Epithelial cell of esophagus (primary cell): ENCODE measurements around the gene JOSD1.

Experiments used
- DNase-seq: peaks from one replicate; pipeline ENCODE4 v3.0.0; 2010; ENCODE audit warnings: low read depth
- H3K4me3 ChIP-seq: 2 replicates; pipeline ENCODE4 v1.5.1; 2011; ENCODE audit warnings: mild to moderate bottlenecking, low read length, control low read depth
- CTCF ChIP-seq: IDR thresholded peaks from 2 replicates; pipeline ENCODE4 v1.5.1; 2011; ENCODE audit warnings: low read depth, mild to moderate bottlenecking, low read length, control low read depth, inconsistent platforms; ENCODE audit not compliant: insufficient read depth; ENCODE audit errors: missing control alignments

JOSD1 gene

DNA sequence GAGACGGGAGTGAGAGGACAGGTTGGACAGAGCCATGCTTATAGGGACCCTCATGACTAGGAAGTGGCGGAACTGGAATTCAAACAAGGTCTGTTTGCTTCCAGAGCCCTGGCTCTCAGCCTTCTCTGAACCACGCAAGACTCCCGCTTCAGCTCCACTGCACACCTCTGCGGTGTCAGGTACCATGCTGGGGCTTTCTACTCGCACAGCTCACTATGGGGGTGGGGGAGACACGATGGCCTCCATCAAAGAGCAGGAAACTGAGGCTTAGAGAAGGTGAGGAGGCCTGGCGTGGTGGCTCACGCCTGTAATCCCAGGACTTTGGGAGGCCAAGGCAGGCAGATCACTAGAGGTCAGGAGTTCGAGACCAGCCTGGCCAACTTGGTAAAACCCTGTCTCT lies 40.8 kb upstream of the JOSD1 start:
- no peak for DNase-seq
- no peak overlapping the region for H3K4me3 ChIP-seq
- no peak for TF ChIP-seq CTCF

DNA sequence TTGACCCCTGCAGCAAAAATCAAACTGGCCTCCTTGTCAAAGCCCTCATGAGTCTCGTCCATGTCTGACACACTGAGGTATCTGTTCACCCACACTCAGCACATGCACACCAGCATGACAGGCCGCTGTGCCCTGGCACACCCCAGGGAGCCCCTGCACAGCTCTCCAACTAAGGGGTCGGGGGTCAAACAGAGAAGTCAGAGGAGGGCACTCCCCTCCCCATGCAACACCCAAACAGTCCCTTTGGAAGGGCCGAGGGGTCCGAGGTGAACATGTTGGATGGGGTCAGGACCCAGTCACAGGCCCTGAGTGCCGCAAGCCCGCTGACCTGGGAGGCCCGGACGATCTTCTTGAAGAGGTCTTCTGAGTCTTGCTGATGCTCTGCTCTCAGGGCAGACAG lies 40.4 kb upstream of the JOSD1 start:
- no peak for TF ChIP-seq CTCF
- no peak overlapping the region for H3K4me3 ChIP-seq
- DNase-seq = no peak

DNA sequence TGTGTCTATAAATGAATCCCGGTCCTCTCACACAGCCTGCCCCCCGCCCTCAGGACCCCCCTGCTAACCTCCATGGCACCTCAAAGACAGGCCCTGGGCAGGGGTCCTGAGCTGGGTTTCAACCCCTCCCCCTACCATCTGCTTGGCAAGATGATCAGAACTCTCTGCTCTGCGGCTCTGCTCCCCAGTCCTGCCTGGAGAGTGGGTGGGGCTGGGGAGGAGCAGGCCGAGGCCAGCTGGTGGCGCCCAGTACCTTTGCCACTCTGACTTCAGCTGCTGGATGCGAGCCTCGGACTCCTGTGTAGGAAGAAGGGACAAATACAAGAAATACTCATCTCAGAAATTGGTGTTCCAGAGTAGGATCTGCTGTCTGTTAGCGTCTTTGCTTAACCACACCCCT lies 40.0 kb upstream of the JOSD1 start:
- DNase-seq = no peak
- TF ChIP-seq CTCF = no peak
- no peak overlapping the region for H3K4me3 ChIP-seq

DNA sequence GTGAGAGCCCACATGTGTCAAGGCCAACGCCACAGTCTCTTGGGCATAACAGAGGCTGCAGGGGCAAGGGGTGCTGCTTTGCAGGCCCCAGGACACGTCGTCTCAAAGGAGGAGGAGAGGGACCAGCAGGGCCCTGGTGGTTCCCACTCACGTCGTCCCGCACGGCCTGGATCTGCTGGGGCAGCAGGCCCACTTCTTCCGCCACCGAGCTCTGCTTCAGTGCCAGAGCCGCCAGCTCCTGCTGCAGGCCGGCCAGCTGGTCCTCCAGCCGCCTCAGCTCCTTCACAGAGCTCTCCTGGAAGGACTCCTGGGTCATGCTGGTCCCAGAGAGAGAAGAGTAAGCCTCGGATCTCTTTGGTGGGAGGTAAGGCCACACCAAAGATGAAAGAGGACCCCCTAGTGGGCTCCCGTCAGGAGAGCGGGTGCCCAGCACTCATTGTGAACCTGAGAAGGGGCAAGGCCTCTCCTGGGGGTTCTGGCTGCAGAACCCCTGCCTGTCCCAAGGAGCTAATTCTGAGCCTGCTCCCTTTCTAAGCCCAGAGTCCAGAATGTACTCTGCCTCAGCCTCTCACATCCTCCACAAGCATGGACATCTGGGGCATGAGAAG lies 39.5 kb upstream of the JOSD1 start:
- TF ChIP-seq CTCF = no peak

DNA sequence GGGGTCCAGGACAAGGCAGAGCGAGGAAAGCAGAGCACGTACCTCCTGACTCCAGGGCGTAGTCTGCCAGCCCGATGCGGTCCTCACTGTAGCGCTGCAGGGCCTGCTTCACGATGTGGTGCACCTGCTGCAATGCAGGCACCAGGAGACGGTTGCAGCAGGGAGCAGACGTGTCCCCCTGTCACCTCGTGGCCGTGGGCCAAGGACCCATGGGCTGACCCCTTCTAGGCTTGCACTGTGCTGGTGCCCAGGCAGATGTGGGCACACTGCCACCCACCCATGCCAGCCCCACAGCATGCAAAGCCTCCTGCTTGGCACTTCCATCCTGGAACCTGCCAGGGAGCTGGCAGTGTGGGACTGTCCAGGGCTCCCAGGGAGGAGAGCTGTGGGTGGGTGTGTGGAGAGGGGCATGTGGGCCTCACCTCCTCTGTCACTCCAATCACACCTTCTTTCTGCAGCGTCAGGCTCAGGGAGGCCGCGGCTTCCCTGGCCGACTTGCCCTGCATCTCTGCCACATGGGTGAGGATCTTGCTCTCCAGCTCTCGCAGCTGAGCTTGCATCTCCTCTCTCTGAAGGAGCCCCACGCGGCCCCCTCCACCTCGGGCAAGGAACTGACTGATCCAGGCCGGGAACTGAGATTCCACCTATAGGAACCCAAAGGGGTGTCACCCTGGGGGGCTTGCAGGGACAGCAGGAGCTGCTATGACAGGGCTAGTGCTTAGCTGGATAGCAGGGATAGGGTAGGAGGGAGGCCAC lies 38.7 kb upstream of the JOSD1 start:
- no peak overlapping the region for H3K4me3 ChIP-seq
- no peak for DNase-seq

More for the DNA sequence above, 39.5 kb upstream of the JOSD1 start:
- no peak for DNase-seq
- H3K4me3 ChIP-seq = no peak overlapping the region

DNA sequence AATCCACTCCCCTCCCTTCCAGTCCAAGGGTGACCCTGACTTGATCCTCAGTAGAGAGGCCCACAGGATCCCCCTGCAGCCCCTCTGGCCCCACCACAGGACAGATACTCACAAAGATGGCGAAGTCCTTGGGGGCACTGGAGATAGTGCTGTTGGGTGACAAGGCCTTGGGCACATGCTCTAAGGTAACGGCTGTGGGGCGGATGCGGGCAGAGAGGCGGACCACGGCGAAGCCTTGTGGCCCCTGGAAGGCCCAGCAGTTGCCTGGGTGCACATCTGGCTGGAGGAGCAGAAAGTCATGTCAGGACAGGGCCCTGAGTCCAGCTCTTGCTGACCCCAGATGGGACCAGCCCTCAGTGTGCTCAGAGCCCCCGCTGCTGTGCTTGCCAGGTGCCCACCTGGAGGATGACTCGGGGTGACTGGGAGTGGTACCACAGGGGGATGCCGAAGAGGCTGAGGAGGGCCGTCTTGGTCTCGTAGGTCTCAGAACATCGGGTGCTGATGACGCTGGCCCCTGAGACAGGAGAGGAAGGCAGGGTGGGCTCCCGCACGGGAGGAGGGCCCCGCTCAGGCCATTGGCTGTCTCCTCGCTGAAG lies 37.8 kb upstream of the JOSD1 start:
- no peak for DNase-seq
- no peak overlapping the region for H3K4me3 ChIP-seq
- TF ChIP-seq CTCF = no peak

More for the DNA sequence above, 38.7 kb upstream of the JOSD1 start:
- TF ChIP-seq CTCF = no peak
